NCI-H128 (cell line): ENCODE results near the gene PKN3.
A peak's percentile ranks its signal among the peaks of the same experiment; 100 is the strongest.

Experiments used
- DNase-seq: peaks from one replicate; lab custom pipeline; 2025; ENCODE audit not compliant: unreplicated experiment; lab: John Stamatoyannopoulos, UW

The PKN3 gene

DNA sequence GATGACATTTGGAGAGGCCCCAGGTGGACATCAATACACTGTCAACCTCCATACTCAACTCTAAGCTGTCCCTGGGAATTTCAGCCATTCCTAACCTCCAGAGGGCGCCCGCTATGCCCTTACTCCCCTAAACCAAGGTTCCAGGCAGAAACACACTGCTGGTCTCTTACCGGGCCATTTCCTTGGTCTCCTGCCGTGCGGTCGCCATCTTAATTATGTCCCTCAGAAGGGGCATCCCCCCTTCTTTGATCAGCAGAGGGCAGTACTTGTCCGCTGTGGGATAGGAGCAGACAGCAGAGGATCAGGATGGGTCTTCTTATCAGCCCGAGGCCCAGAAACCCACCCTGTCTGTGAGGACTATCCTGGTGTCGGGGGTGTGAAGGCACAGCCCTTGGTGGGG lies 31.0 kb downstream of the PKN3 start:
- peak; percentile 74 for DNase-seq

DNA sequence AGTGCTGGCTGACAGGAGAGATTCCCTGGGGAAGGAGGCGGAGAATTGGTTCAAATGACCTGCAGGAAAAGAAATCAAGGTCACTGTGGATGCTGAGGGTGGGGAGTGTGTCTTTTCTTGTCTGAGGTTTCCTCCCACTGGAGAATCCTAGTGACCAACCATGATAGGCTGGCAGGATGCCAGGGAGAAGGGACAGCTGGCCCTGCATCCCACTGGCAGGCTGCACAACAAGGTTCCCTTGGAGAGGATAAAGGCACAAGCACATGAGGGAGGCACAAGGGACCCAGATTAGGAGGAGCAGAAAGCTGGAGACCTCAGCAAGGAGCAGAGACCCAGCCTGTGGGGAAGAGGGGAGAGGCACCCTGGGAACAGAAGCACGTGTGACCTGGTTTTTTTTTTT lies 33.1 kb downstream of the PKN3 start:
- DNase-seq = no peak

DNA sequence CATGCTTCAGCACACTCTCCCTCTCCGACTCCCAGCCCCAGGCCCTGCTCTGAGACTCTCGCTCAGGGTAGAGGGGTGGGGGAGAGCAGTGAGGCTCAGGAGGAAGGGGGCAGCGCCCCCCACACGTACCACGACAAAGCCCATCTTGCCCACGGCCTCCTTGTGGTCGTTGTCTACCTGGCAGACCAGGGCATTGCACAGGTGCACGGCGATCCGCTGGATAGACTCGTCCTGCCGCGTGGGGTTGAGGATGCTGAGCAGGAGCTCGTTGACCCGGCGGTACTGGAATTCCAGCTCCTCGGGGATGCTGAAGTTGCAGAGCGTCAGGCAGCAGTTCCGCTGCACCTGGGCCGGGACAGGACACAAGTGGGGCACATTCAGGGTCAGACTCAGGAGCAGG lies 40.1 kb downstream of the PKN3 start:
- no peak for DNase-seq

GRCh38 chr9:128743421-128743820 lies 41.1 kb downstream of the PKN3 start:
- no peak for DNase-seq

DNA sequence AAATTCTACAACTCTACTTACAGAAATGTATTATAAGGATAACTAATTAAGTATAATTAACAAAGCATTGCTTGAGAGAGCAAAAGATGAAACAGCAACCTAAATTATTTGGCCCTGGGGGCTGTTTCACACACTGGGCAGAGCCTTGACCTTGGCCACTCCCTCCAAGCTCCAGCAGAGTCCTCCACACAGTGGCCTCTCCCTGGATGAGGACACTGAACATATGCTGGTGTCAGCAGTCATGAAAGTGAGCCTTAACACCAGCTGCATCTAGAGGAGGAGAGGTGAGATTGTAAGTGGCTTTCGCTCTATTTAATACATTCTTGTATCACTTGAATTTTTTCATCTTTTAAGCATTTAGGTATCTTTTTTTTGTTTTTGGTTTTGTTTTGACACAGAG lies 44.9 kb downstream of the PKN3 start:
- no peak for DNase-seq

GRCh38 chr9:128750926-128751595 lies 48.8 kb downstream of the PKN3 start:
- no peak for DNase-seq

GRCh38 chr9:128753627-128754026 lies 51.3 kb downstream of the PKN3 start:
- DNase-seq = no peak

DNA sequence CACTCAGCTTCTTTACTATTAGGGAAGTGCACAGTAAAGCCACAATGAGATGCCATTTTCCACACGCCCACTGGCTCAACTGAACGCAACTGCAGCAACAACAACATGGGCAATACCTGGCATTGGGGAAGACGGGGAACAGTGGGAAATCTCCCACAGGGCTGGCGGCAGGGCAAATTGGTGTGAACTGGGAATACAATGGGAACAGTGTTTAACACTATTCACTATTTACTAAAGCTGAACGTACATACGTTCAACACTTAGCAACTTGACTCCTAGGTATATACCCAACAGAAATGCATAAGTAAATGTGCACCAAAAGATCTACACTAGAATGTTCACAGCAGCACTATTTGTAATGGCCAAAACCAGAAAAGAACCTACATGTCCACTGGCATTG lies 55.3 kb downstream of the PKN3 start:
- no peak for DNase-seq

GRCh38 chr9:128762671-128763449 lies 60.6 kb downstream of the PKN3 start:
- no peak for DNase-seq

DNA sequence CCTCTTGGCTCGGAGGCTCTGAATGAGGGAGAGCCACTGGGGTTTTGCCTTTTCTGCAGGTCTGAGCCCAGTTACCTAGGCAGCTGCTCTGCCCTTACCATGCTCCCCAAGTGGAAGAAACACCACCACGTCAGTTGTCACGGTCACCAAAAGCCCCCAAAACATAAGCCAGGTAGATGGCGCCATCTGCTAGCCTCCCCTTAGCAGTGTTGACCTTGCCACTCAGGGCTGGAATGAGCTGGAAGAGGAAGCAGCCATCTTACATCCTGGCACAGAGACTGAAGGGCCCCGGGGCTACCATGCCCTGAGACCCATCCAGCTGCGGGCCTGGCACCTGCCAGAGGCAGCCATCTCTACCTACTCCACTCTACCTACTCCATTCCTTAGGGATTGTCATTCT lies 62.1 kb downstream of the PKN3 start:
- DNase-seq = no peak

DNA sequence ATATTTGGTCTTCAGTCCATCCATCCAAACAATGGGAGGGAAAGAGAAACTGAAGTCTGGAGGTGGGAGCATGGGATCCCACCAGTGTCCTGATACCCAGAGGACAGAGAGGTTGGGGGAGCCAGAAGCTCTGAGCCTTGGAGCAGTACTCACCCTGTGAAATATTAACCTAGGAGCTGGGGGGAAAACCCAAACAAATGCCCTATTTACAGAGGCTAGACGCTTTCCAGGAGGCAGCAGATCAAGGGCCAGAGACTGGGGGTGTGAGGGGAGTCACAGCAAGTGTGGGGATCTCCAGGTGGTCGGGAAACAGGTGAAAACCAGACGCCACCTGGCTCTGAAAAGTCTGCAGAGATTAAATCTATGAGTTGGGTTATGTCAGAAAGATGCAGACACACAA lies 63.2 kb downstream of the PKN3 start:
- no peak for DNase-seq

DNA sequence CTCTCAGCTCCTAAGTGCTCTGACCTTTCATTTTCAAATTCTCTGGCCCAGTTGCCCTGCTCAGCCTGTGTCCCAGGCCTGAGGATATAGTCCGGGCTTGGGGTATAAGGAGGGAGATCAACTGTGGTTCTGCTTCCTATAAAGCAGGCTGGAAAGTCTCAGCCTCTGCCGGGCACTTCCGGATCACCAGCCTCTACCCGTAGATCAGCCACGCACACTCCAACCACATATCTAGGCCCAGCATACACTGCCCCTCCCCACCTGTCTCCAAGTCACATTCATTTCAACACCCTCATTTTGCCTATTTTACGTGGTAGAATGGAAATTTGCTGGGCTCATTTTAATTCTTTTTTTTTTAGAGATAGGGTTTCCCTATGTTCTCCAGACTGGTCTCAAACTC lies 66.3 kb downstream of the PKN3 start:
- DNase-seq = no peak
